HG03045 (cell line): ENCODE measurements around the gene PALLD.
A peak's percentile ranks its signal among the peaks of the same experiment; 100 is the strongest.
"Not testable (repeated sequence)": the region's sequence is repeated elsewhere in the genome, so short reads cannot be mapped to it uniquely, and the experiment has no call there.

Source experiments
- ATAC-seq: cut with Tn5 transposase; IDR thresholded peaks from one replicate; pipeline ENCODE4 v1.9.1; 2021; ENCODE audit warnings: mild to moderate bottlenecking, moderate library complexity; ENCODE audit not compliant: unreplicated experiment

The PALLD gene

GRCh38 chr4:168804146-168804545 is 307.3 kb downstream of the PALLD start:
- ATAC-seq, result no peak

- ATAC-seq, result no peak
These were observed 308.5 kb downstream of the PALLD start for GRCh38 chr4:168805341-168805740.

GRCh38 chr4:168806247-168806646 is 309.4 kb downstream of the PALLD start:
- not testable (repeated sequence) for ATAC-seq

GRCh38 chr4:168811207-168811606 is 314.4 kb downstream of the PALLD start:
- no peak for ATAC-seq

- no peak for ATAC-seq
These were observed 315.2 kb downstream of the PALLD start for GRCh38 chr4:168811786-168812651.

- ATAC-seq, result no peak
These were observed 316.0 kb downstream of the PALLD start for GRCh38 chr4:168812806-168813205.

- no peak for ATAC-seq
These were observed 317.0 kb downstream of the PALLD start for GRCh38 chr4:168813890-168814289.

GRCh38 chr4:168815379-168816345 is 318.8 kb downstream of the PALLD start:
- no peak for ATAC-seq

GRCh38 chr4:168817370-168817769 is 320.5 kb downstream of the PALLD start:
- no peak for ATAC-seq

GRCh38 chr4:168822481-168822880 is 325.6 kb downstream of the PALLD start:
- no peak for ATAC-seq

- no peak for ATAC-seq
These were observed 329.1 kb downstream of the PALLD start for GRCh38 chr4:168825975-168826374.

GRCh38 chr4:168826620-168827019 is 329.8 kb downstream of the PALLD start:
- ATAC-seq, result no peak

- no peak for ATAC-seq
These were observed 334.1 kb downstream of the PALLD start for GRCh38 chr4:168830777-168831512.

- ATAC-seq, result peak; percentile 8
These were observed 334.7 kb downstream of the PALLD start for GRCh38 chr4:168831585-168831918.

GRCh38 chr4:168831919-168832762 is 335.3 kb downstream of the PALLD start:
- ATAC-seq, result peak; percentile 96

GRCh38 chr4:168832763-168833575 is 336.1 kb downstream of the PALLD start:
- no peak for ATAC-seq

- no peak for ATAC-seq
These were observed 337.0 kb downstream of the PALLD start for GRCh38 chr4:168833881-168834280.

- no peak for ATAC-seq
These were observed 339.1 kb downstream of the PALLD start for GRCh38 chr4:168835880-168836454.

- no peak for ATAC-seq
These were observed 339.6 kb downstream of the PALLD start for GRCh38 chr4:168836490-168836889.
